HG02678 (cell line): Measurements from ENCODE around the gene CPLANE1.
"Not testable (repeated sequence)": the region's sequence is repeated elsewhere in the genome, so short reads cannot be mapped to it uniquely, and the experiment has no call there.

ENCODE experiments used
- ATAC-seq: cut with Tn5 transposase; IDR thresholded peaks from one replicate; pipeline ENCODE4 v1.9.1; 2021; ENCODE audit warnings: mild to moderate bottlenecking, moderate library complexity; ENCODE audit not compliant: unreplicated experiment

The CPLANE1 gene

DNA sequence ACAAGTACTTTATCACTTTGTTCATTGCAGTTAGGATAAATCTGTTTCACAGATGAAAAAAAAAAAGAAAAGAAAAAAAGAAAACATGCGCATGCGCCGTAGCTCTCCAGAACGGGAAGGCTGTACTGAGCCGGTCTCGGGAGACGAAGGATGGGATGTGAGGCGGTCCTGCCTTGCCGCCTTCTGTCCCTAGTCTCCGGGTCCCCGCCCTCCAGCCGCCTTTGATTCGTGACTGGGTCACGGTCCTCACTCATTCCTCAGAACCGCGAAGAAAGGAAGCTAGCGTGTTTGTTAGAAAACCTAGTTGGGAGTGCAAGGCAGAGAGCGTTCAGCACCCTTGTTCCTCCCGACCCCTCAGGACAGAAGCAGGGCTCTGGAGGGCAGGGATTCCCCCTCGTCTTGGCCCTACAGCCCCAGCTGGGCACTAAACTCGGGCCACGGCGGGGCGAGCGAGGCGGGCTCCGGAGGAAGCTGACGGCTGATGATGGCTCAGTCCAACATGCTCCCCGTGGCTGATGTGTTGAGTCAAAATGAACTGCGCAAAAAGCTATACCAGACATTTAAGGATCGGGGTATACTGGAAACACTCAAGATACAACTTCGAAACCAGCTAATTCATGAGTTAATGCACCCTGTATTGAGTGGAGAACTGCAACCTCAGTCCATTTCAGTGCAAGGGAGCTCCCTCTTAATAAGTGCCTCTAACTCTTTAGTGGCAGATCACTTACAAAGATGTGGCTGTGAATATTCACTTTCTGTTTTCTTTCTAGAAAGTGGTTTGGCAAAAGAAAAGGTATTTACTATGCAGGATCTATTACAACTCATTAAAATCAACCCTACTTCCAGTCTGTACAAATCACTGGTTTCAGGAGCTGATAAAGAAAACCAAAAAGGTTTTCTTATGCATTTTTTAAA lies 40.0 kb downstream of the CPLANE1 start:
- peak; percentile 54 for ATAC-seq

DNA sequence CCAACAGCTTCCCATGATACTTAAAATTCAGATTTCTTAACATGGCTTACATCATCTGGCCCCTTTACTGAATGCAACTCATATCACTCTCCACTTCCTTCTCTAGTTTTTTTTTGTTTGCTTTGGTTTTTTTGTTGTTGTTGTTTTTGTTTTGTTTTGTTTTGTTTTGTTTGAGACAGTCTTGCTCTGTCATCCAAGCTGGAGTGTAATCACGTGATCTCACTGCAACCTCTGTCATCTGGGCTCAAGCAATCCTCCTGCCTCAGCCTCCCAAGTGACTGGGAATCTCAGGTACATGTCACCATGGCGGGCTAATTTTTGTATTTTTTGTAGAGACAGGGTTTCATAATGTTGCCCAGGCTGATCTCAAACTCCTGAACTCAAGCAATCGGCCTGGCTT lies 41.4 kb downstream of the CPLANE1 start:
- ATAC-seq = no peak

DNA sequence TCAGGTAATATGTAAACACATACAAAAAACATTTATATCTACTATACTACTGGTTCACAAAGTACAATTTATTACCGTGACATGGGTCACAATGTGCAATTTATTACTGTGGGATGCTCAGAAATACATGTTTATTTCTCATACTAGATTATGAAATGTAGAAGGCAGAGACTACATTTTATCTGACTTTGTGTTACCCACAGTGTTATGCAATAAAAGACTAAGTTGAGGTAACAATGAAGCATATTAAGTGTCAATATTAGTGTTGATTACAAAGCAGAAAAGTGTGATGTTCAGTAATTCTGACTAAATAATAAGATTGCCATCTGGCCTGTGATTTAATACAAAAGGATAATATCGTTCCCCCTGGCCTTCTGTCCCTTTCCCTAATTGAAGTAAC lies 42.4 kb downstream of the CPLANE1 start:
- ATAC-seq = no peak

DNA sequence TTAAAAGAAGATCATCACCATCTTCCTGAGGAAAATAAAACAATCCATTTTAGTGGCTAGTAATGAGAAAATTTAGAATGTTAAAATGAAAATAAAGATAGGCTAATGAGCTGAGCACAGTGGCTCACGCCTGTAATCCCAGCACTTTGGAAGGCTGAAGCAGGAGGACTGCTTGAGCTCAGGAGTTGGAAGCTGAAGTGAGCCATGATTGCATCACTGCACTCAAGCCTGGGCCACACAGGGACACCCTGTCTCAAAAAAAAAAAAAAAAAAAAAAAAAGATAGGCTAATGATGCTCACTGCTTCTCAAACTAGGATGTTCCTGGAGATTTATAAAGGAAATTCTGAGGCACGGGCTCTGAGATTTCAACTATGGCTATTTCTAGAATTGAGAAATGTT lies 50.3 kb downstream of the CPLANE1 start:
- ATAC-seq = no peak

DNA sequence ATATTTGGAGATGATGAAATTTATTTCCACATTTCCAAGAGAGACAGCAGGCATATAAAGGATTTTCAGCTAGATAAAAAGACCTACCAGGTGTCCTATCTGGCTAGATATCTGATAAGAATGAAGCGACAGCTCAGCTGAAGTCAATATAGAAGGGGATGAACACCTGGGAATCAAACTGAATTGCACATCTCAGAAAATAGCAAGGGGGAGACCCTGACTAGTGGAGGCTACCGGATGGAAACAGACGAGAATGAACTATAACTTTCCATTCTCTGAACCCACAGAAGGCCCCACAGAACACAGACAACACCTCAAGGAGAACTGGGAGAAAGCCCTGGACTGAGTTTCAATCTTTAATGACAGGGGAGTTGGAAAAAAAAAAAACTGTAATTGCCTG lies 51.1 kb downstream of the CPLANE1 start:
- ATAC-seq = peak; percentile 52

DNA sequence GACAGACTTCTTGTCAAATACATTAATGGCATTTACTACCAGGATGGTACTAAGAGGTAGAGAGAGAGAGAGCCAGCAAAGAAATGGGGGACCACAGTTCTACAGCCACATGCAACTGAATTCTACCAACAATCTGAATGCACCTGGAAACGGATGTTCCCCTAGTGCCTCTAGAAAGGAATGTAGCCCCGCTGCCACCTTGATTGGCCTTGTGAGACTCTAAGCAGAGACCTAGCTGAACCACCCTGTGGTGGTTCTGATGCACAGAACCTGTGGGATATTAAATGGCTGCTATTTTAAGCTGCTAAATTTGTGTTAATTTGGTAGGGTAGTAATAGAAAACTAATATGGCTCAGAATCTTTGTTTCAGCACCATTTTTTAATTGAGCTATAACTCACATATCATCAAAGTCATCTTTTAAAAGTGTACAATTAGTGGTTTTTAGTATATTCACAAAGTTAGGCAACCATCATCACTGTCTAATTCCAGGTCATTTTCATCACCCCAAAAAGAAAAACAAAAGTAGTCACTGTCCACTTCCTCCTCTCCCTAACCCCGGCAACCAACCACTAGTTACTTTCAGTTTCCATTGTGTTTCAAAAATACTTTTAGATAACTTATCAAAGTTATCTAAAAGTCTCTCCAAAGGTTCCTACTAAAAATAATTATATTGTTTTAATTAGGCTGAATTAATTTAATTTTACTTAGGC lies 51.7 kb downstream of the CPLANE1 start:
- ATAC-seq = peak; percentile 79

DNA sequence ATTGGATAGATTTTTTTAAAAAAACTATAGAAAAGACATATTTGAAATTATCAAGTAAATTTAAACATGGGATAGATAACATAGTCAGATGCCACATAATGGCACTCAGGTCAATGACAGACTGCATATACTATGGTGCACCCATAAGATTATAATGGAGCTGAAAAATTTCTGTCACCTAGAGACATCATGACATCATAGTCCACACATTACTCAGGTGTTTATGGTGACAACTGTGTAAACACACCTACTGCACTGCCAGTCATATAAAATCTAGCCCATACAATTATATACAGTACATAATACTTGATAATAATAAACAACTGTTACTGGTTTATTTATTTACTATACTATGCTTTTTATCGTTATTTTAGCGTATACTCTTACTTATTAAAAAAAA lies 58.6 kb downstream of the CPLANE1 start:
- ATAC-seq = no peak

DNA sequence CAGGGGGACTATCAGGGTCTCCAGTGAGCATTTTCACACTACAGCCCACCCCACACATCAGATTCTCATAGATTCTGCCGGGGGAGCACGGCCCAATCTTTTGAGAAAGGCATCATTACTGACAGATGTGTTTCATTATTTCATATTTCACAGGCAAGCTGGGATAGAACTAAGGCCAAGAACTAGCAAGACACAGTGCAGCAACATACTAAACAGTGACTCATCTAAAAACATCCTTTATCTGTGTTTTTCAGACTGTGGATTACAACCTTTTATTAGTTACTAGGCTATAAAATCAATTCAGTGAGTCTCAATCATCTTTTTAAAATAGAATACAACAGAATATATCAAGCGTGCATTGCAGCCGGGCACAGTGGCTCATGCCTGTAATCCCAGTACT lies 59.8 kb downstream of the CPLANE1 start:
- no peak for ATAC-seq

DNA sequence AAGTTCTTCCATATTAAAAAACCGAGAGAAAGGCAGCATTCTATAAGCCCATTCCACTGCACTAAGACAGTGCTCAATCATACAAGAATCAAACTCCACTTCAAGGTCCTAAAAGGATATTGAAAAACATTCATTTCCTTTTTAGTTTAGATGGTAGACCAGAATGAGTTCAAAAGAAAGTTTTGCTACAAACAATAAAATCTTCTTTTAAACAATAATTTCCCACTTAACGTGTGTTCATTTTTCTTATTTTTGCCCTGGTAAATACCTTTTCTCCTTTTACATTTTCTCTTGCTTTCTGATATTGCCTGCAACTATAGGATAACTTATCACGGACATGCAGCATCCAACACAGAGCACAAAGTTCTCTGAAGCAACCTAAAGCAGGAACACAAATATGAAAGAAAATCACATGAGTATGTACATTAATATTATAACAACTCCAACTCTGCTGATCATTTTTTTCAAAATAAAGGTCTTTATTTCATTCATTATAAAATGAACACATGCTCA lies 61.7 kb downstream of the CPLANE1 start:
- no peak for ATAC-seq

DNA sequence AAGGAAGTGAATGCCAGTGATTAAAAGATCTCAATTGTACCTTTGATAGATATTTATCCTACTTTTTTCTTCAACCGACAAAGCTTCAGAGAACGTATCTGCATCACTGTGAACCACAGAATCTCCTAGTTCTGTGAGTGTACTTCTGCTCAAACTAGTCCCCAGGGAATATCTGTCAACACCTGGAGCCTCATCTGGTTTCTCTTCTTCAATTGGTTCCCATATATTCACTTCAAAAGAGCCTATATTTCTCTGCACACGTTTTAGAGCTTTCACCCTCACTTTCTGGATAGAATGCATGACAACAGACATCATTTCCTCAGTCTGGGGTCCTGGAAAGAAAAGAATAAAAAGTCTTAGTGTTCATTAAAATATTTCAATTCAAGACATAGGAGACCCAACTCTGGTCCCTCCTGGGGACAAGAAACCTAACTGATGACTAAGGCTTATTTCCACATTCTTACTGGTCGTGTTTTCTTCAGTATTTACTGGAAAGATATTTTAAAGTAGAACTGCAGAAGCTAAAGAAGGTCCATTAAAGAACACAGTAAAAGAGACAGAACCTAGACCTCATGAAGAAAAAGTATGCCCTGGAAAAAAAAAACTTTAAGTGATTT lies 64.3 kb downstream of the CPLANE1 start:
- ATAC-seq = peak; percentile 93

DNA sequence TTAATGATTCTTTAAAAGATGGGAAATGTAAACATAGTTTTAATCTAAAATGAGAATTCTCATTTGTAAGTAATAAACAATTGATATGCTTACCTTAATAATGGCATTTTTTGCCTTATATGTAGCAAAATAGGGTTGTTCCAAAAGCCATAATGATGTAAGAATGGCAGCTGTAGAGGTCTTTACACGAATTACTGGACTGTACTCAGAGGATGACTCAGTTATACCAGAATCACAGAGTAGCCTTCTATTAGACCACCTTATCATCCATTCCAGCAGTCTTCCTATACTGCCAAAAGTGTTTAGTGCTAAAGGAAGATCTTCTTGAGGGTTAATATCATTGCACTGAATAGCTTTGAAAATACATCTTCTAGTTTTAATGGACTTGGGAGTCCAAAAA lies 66.5 kb downstream of the CPLANE1 start:
- ATAC-seq = no peak

DNA sequence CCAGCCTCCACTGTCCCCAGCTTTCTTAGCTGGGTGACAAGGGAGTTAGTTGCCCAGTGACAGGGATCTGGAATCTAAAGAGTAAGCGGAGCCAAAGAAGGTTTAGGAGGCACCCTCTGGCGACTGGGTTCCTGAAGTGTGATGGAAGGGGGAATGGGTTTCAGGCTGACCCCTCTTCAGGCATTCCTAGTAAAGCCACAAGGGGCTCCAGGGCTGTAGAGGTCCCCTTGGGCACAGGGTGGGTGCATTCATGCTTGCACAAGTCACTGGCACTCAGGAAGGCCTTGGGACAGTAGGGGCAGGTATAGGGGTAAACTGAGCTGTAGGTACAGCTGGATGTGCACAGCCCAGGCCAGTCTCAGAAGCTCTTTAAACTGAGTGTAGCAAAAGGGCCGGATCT lies 74.2 kb downstream of the CPLANE1 start:
- no peak for ATAC-seq

DNA sequence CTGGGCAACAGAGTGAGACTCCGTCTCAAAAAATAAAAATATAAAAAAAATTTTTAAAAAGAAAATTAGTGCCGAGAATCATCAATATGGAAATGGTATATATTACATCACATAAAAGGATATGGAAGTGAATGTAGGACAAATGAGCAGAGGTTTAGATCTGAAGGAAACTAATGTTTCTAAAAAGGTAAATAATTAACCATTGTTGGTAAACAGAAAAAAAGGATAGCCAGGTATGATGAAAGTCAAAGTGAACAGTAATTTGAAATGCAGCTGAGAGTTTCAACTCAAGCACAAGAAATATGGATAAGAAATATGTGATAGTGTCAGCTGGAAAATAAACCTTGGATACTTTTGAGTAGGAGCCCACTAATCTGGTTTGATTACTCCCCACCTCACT lies 76.2 kb downstream of the CPLANE1 start:
- no peak for ATAC-seq

DNA sequence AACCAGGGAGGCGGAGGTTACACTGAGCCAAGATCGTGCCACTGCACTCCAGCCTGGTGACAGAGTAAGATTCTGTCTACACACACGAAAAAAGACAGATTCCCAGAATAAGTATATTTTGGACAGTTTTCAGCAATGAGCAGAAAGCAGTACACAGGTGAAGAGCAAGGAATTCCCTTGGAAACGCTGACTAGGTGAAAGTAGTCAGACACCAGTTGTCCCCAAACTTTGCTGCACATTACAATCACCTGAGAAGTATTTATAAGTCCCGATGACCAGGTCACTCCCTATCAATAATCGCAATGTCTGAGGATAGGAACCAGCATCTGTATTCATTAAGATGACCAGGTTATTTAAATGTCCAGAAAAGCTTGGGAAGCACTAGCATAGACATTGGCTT lies 78.3 kb downstream of the CPLANE1 start:
- ATAC-seq = no peak

DNA sequence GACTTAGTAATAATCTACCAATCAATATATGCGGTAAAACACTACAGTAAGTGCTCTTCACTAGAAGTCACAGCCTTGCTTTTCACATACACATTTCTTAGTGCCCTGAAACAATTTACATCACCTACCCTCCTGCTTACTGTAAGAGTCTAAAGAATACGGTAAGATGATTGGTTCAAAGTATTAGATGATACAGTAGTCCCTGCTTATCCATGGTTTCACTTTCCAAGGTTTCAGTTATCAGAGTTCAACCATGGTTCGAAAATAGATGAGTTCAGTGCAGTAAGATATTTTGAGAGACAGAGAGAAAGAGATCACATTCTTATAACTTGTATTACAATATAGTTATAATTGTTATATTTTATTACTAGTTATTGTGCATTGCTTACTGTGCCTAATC lies 83.0 kb downstream of the CPLANE1 start:
- ATAC-seq = no peak

DNA sequence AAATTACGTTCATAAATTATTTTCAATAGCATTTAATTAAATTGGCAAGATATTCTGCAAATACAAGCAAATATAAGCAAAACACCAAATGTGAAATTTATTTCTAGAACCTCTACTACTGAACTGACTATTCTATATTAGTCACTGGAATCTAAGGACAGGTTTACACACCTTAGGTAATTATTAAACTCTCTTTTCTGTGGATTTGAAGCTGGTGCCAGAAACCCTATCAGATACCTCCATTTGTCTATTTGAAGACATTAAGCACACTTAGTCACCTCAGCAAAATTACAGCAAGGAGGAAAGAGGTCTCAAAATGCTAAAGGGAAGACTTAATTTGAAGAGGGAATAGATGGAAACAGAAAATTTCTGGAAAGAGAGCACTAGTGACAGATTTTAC lies 83.4 kb downstream of the CPLANE1 start:
- no peak for ATAC-seq

DNA sequence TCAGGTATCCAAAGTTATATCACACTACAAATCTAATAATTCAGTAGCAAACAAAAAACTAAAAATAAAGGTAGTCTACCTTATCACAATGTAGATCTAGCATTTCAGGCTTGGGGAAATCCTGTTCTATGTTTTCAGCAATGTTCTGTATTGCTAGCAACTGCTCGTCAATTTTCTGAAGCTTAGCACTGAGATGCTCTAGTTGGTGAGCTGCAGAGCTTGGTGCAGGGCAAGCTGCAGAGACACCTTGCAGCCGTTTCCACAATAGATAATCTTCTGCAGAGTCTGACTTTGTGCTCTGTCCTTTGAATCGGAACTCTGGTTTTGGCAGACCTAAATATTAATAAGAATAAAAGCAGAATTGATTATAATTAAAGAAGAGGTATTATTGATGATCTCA lies 95.5 kb downstream of the CPLANE1 start:
- ATAC-seq = no peak

DNA sequence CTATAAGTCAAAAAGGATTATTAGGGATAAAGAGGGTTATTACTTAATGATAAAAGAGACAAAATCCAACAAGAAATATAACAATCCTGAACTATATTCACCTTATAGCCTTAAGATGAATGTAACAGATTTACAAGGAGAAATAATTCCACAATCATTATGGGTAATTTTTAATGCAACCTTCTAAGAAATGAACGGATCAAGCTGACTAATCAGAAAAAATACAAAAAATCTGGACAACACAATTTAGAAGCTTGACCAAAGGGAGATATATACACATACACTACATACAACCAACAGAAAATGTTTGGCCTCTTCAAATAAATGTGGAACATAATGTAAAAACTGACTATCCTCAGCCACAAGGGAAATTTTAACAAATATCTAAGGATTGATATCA lies 102.3 kb downstream of the CPLANE1 start:
- no peak for ATAC-seq

DNA sequence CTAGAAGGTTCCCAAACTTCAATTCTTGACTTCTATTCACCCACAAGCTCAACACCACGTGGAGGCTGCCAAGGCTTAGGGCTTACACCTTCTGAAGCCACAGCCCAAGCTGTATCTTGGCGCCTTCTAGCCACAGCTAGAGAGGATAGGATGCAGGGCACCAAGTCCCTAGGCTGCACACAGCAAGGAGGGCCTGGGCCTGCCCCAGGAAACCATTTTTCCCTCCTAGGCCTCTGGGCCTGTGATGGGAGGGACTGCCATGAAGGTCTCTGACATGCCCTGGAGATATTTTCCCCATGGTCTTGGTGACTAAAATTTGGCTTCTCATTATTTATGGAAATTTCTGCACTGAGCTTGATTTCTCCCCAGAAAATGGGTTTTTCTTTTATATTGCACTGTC lies 112.5 kb downstream of the CPLANE1 start:
- ATAC-seq = no peak

DNA sequence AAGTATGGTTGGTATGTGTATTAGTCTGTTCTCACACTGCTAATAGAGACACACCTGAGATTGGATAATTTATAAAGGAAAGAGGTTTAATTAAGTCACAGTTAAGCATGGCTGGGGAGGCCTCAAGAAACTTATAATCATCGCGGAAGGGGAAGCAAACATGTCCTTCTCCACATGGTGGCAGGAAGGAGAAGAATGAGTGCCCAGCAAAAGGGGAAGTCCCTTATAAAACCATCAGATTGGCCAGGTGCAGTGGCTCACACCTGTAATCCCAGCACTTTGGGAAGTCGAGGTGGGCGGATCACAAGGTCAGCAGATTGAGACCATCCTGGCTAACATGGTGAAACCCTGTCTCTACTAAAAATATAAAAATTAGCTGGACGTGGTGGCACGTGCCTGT lies 113.9 kb downstream of the CPLANE1 start:
- not testable (repeated sequence) for ATAC-seq

DNA sequence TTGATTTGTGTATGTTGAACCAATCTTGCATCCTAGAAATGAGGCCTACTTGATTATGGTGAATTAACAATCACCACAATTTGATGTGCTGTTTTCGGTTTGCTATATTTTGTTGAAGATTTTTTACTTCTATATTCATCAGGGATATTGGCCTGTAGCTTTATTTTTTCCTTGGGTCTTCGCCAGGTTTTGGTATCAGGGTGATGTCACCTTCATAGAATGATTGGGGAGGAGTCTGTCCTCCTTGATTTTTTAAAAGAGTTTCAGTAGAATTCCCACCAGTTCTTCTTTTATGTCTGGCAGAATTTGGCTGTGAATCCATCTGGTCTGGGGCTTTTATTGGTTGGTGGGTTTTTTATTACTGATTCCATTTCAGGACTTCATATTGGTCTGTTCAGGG lies 115.2 kb downstream of the CPLANE1 start:
- ATAC-seq = no peak

DNA sequence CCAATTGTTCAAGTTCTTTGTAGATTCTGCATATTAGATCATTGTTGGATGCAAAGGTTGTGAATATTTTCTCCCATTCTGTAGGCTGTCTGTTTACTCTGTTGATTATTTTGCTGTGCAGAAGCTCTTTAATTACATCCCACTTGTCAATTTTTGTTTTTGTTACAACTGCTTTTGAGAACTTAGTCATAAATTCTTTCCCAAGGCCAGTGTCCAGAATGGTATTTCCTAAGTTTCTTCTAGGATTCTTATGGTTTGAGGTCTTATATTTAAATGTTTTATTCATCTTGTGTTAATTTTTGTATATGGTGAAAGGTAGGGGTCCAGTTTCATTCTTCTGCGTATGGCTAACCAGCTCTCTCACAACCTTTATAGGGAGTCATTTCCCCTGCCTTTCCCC lies 116.5 kb downstream of the CPLANE1 start:
- ATAC-seq = no peak
